Activated effector memory CD4-positive, alpha-beta T cell treated with anti-CD3 and anti-CD28 coated beads, Interleukin-2, amount 50 U/mL, for 16 hours (primary cell): ENCODE results near the gene DEPDC4.
"Not testable (repeated sequence)": the region's sequence is repeated elsewhere in the genome, so short reads cannot be mapped to it uniquely, and the experiment has no call there.

Source experiments
- DNase-seq: peaks from one replicate; pipeline ENCODE4 v3.0.0-alpha.2; 2020

DEPDC4 gene

GRCh38 chr12:100266835-100267602 is at the start of gene DEPDC4, which contains the start of gene SCYL2:
TSS of gene DEPDC4 (minus strand) at chr12:100267079. CDS start at chr12:100267076, 3 bp downstream.
TSS of gene SCYL2 (plus strand) at chr12:100267177. CDS start at chr12:100282971, 15,794 bp downstream.
- peak; percentile 97 for DNase-seq

- no peak for DNase-seq
These were observed 44.4 kb upstream of the DEPDC4 start for GRCh38 chr12:100311317-100311716.

GRCh38 chr12:100308138-100308537 is 41.3 kb upstream of the DEPDC4 start:
- DNase-seq = not testable (repeated sequence)

- not testable (repeated sequence) for DNase-seq
These were observed 37.5 kb upstream of the DEPDC4 start for GRCh38 chr12:100304334-100304733.

GRCh38 chr12:100303831-100304230 is 37.0 kb upstream of the DEPDC4 start:
- DNase-seq = no peak

GRCh38 chr12:100302081-100302480 is 35.2 kb upstream of the DEPDC4 start:
- DNase-seq = no peak

GRCh38 chr12:100295764-100296555 is 29.1 kb upstream of the DEPDC4 start:
- DNase-seq = no peak

GRCh38 chr12:100294366-100294765 is 27.5 kb upstream of the DEPDC4 start:
- not testable (repeated sequence) for DNase-seq

- no peak for DNase-seq
These were observed 26.1 kb upstream of the DEPDC4 start for GRCh38 chr12:100293017-100293416.

GRCh38 chr12:100290016-100290415 is 23.1 kb upstream of the DEPDC4 start:
- no peak for DNase-seq

GRCh38 chr12:100289038-100289437 is 22.2 kb upstream of the DEPDC4 start:
- DNase-seq = no peak

- DNase-seq = not testable (repeated sequence)
These were observed 17.7 kb upstream of the DEPDC4 start for GRCh38 chr12:100284556-100284955.

- DNase-seq = no peak
These were observed 12.8 kb upstream of the DEPDC4 start for GRCh38 chr12:100279607-100280244.

- DNase-seq = no peak
These were observed 12.3 kb upstream of the DEPDC4 start for GRCh38 chr12:100279159-100279558.

GRCh38 chr12:100274291-100274690 is 7.4 kb upstream of the DEPDC4 start:
- no peak for DNase-seq

- no peak for DNase-seq
These were observed 6.9 kb upstream of the DEPDC4 start for GRCh38 chr12:100273782-100274181.

GRCh38 chr12:100268835-100269564 is 2.1 kb upstream of the DEPDC4 start:
- DNase-seq = no peak

GRCh38 chr12:100267603-100268281 is 863 bp upstream of the DEPDC4 start:
- DNase-seq = no peak

- peak; percentile 97 for DNase-seq
These were observed 369 bp downstream of the DEPDC4 start for GRCh38 chr12:100266585-100266834.

GRCh38 chr12:100265732-100266584 is 921 bp downstream of the DEPDC4 start:
- no peak for DNase-seq

- not testable (repeated sequence) for DNase-seq
These were observed 1.8 kb downstream of the DEPDC4 start for GRCh38 chr12:100265107-100265506.
